ENCODE data around the gene TSEN34.
"Not testable (repeated sequence)": the region's sequence is repeated elsewhere in the genome, so short reads cannot be mapped to it uniquely, and the experiment has no call there.

The TSEN34 gene

DNA sequence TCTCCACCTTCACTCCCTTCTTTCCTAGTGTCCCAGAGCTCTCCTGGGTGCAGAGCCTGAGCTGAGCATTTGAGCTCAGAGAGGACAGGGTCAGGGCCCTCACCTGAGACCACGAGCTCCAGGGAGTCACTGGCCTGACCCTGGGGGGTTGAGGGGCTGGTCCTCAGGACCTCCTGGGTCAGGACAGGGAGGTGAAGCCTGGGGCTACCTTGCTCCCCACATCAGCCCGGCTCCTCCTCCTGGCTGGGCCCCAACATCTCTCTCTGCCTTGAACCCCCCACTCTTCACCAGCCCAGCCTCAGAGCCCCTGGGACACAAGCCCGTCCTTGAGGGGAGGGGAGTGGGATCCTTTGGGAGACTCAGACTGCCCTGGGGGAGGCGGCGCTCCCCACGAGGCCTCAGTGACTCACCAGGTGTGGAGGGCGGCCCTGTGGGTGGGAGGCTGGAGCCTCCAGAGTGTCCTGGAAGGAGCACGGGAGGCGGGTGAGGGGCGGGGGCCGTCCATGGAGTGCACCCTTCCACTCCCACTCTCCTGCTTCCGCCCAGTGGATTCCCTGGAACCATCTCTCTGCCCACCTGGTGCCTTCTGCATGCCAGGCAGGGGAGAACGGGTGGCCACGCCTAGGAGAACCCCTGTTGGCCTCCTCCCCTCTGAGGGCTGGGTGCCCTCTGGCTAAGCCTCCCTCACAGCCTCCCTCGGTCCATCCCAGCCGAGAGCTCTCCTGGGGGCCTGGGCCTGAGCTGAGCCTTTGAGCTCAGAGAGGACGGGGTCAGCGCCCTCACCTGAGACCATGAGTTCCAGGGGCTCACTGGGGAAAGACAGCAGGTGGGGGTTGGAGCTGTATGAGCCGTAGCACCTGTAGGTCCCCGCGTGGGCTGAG lies 48.6 kb downstream of the TSEN34 start:
- not testable (repeated sequence) for DNase-seq (ENCODE audit: low read depth in 2 of 2)

DNA sequence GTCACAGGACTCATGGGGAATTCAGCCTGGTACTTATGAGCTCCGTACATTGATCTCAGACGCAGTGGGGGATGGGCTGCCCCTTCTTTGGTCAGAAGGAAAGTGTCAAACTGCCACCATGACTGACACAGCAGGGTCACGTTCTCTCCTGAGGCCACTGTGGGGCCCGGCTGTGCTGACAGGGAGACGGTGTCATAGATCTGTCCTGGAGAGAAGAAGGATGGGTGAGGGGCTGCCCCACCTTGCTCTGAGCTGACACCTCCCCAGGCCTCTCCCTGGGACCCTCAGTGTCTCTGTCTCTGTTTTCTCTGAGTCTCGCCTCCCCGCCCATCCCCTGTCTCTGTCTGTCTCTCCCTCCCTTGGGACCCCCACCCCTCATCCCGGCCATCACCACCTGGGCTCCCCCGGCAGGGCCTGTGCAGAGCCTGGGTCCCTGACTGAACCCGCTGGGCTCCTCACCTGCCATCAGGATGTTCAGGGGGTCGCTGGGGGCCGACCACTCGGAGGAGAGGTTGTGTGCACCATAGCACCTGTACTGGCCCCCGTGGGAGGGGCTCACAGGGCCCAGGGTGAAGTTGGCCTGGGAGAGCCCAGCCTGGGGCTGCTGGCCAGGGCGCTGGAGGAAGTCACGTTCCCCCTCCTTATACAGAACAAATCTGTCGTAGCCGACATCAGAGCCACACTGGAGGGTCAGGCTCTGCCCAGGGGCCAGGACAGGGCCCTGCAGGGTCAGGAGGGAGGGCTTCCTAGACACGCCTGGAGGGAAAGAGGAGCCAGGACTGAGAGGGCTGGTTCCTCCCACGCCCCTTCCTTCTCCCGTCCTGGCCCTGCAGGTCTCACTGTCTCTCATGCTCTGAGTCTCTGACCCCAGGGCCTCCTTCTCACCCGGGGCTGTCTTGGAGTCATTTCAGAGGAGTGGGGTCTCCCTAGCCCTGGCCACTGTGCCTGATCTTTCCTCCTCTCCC lies 49.5 kb downstream of the TSEN34 start:
- DNase-seq (ENCODE audit: low read depth in 2 of 2): not testable (repeated sequence)

DNA sequence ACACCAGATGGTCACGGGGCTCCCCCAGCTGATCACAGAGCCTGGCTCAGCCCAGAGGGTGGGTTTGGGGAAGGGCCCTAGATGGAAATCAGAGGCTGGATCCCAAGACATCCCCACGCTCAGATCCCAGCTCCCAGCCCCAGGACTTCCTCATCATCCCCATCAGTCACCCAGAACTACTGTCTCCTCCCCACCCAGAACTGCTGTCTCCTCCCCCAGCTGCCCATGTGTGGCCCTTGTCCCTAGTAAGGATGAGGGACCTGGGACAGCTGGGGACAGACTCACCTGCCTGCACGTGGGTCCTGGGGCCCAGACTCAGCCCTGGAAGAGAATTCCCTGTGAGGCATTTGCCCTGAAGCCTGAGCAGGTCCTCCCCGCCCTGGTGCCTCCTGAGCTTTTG lies 51.1 kb downstream of the TSEN34 start:
- not testable (repeated sequence) for DNase-seq (ENCODE audit: low read depth in 2 of 2)

DNA sequence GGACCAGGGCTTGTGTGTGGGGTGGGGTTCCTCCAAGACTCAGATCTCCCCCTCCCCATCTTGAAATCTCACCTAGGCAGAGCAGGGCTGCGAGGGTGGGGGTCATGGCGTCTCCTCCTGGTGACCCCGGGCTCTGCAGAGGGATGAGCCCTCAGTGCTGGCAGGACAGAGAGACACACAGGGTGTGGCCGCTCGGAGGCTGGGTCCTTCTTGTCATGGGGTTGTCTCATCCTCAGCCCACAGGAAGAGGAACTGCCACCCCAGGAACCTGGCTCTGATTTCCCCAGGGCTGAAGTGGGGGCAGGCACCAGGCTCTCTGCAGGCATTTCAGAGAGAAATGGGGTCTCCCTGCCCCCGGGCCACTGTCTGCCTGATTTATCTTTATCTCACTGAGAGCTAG lies 51.5 kb downstream of the TSEN34 start, which contains the start of gene LILRA6:
Gene LILRA6 (minus strand): TSS at position 145 of the 400 bp plus-strand sequence.
- DNase-seq (ENCODE audit: low read depth in 2 of 2): not testable (repeated sequence)

DNA sequence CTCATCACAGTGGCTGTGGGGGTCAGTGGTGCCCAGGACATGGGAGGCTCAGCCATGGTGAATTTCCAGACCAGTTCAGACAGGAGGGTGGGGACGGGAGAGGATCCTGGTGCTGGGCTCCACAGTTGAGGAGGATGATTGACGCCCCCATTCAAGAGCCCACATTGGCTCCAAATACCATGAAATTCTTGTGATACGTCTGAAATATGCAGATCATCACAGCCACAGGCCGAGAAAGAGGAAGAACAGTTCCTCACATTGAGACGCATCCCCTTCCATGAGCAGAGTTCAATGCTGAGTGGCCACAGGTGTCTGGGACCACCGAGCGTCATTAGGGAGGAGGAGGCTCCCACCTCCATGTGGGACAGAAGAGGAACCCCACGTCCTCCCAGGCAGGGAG lies 52.7 kb downstream of the TSEN34 start:
- not testable (repeated sequence) for DNase-seq (ENCODE audit: low read depth in 2 of 2)

Measured in stimulated activated CD4-positive, alpha-beta T cell treated with anti-CD3 and anti-CD28 coated beads, Interleukin-1b, Interleukin-23, amount 100 ng/mL, for 1 hour (primary cell).